ENCODE measurements around the gene SPAG6. TPM values are rescaled to one million over a fixed set of nuclear protein-coding genes. Genes with fewer than 3 reads are reported as not detected.

The SPAG6 gene
- total RNA-seq, 1 experiment from 2014 or later: 0.74 TPM

- TF ChIP-seq ESRRA (CRISPR knock-in tag; IDR thresholded peaks at IDR 0.05; ENCODE audit: borderline replicate concordance) (no peak), EMX1 (CRISPR knock-in tag; IDR thresholded peaks at IDR 0.05) (no peak), MYBL2 (CRISPR knock-in tag; IDR thresholded peaks at IDR 0.05) (peak; percentile 29; the same call in 1 of the 2 replicates), NFYB (CRISPR knock-in tag; conservative IDR thresholded peaks at IDR 0.05; ENCODE audit: low read depth) (no peak), ZNF138 (CRISPR knock-in tag; conservative IDR thresholded peaks at IDR 0.05) (no peak), IRF1 (CRISPR knock-in tag; IDR thresholded peaks at IDR 0.05) (no peak; the same call in 1 of the 2 replicates), ARID4B (CRISPR knock-in tag; IDR thresholded peaks at IDR 0.05; ENCODE audit: borderline replicate concordance) (no peak), FOXJ3 (CRISPR knock-in tag; IDR thresholded peaks at IDR 0.05; ENCODE audit: borderline replicate concordance) (no peak), ELF4 (CRISPR knock-in tag; IDR thresholded peaks at IDR 0.05; ENCODE audit: low read depth) (no peak; the same call in 1 of the 2 replicates), SMAD4 (CRISPR knock-in tag; IDR thresholded peaks at IDR 0.05) (no peak), JUN (CRISPR knock-in tag; IDR thresholded peaks at IDR 0.05) (0 out of 2 replicates have a peak, but pooled peaks have one; percentile 10), ZNF425 (CRISPR knock-in tag; conservative IDR thresholded peaks at IDR 0.05) (no peak), ZNF671 (CRISPR knock-in tag; IDR thresholded peaks at IDR 0.05) (no peak), E2F1 (CRISPR knock-in tag; IDR thresholded peaks at IDR 0.05) (no peak; the same call in 1 of the 2 replicates), ZNF317 (CRISPR knock-in tag; IDR thresholded peaks at IDR 0.05; ENCODE audit: borderline replicate concordance, low read depth) (no peak), ATF6 (CRISPR knock-in tag; IDR thresholded peaks at IDR 0.05) (no peak), IRF2 (CRISPR knock-in tag; IDR thresholded peaks at IDR 0.05; ENCODE audit: borderline replicate concordance, low read depth) (no peak), HMGXB4 (CRISPR knock-in tag; IDR thresholded peaks at IDR 0.05) (peak; percentile 52; the same call in 1 of the 2 replicates), NFATC4 (CRISPR knock-in tag; IDR thresholded peaks at IDR 0.05) (no peak), FOXK1 (CRISPR knock-in tag; IDR thresholded peaks at IDR 0.05) (no peak), AR (CRISPR knock-in tag; IDR thresholded peaks at IDR 0.05) (no peak), USF2 (CRISPR knock-in tag; IDR thresholded peaks at IDR 0.05) (no peak)
Measured at GRCh38 chr10:22335173-22335933, 9.9 kb upstream of the SPAG6 start (continued).

Data from WTC11 (cell line).